IMR-90 (cell line): Measurements from ENCODE around the gene GPX1. TPM values are rescaled to one million over a fixed set of nuclear protein-coding genes. Genes with fewer than 3 reads are reported as not detected.
"Not testable (repeated sequence)": the region's sequence is repeated elsewhere in the genome, so short reads cannot be mapped to it uniquely, and the experiment has no call there.

Experiments used
- ATAC-seq: fragments of 200-7000 bp; cut with Tn5 transposase; 2 replicates; pipeline ENCODE4 v1.9.1; 2020; ENCODE audit warnings: low read depth, mild to moderate bottlenecking, moderate library complexity
- BruUV-seq: library from RNA; stranded (reverse); fragments of 400-500 nt; replicated peaks from 2 replicates; lab custom pipeline; 2021; lab: Mats Ljungman, UMichigan
- CTCF ChIA-PET: fragments of 300-600 bp; formaldehyde crosslinking; extraction: SDS; loops from one replicate; lab custom pipeline; 2021; ENCODE audit warnings: antibody characterized with exemption; lab: Yijun Ruan, JAX
- POLR2A ChIA-PET: fragments of 300-600 bp; sonication (Branson Sonifier 250); formaldehyde crosslinking; loops from one replicate; lab custom pipeline; 2022; ENCODE audit warnings: antibody characterized with exemption; ENCODE audit not compliant: unreplicated experiment; lab: Charles Lee
- DNase-seq: peaks from one replicate; pipeline ENCODE4 v3.0.0; 2013
- H2AFZ ChIP-seq: replicated peaks from 2 replicates; pipeline ENCODE3; 2013; ENCODE audit warnings: low read length, mild to moderate bottlenecking; ENCODE audit not compliant: poor library complexity
- H2AK5ac ChIP-seq: 2 replicates; pipeline ENCODE4 v1.6.1; 2013; ENCODE audit warnings: low read depth, low read length, inconsistent platforms
- H2AK9ac ChIP-seq: replicated peaks from 2 replicates; pipeline ENCODE3; 2013; ENCODE audit warnings: mild to moderate bottlenecking, low read depth, low read length, moderate library complexity; ENCODE audit not compliant: poor library complexity
- H2BK120ac ChIP-seq: 2 replicates; pipeline ENCODE4 v1.6.1; 2013; ENCODE audit warnings: low read depth, low read length, inconsistent platforms
- H2BK15ac ChIP-seq: 3 replicates; pipeline ENCODE4 v1.6.1; 2013; ENCODE audit warnings: low read depth, low read length, inconsistent platforms
- H2BK20ac ChIP-seq: 2 replicates; pipeline ENCODE4 v1.6.1; 2013; ENCODE audit warnings: low read depth, mild to moderate bottlenecking, inconsistent platforms, low read length, moderate library complexity
- H2BK5ac ChIP-seq: 2 replicates; pipeline ENCODE4 v1.6.1; 2013; ENCODE audit warnings: mild to moderate bottlenecking, low read depth, low read length, inconsistent platforms; ENCODE audit not compliant: poor library complexity, severe bottlenecking
- H3K14ac ChIP-seq: replicated peaks from 2 replicates; pipeline ENCODE4 v1.6.1; 2013; ENCODE audit warnings: low read depth, low read length, inconsistent platforms
- H3K18ac ChIP-seq: 2 replicates; pipeline ENCODE4 v1.6.1; 2013; ENCODE audit warnings: low read depth, low read length, control low read depth
- H3K23ac ChIP-seq: 2 replicates; pipeline ENCODE4 v1.6.1; 2013; ENCODE audit warnings: low read depth, low read length, inconsistent platforms
- H3K27ac ChIP-seq: 2 replicates; pipeline ENCODE4 v1.5.1; 2013; ENCODE audit warnings: mild to moderate bottlenecking, control low read depth, low read length; ENCODE audit not compliant: insufficient read depth
- H3K27me3 ChIP-seq: 2 replicates; pipeline ENCODE4 v1.6.1; 2013; ENCODE audit warnings: low read length; ENCODE audit not compliant: control insufficient read depth, insufficient read depth
- H3K36me3 ChIP-seq: 2 replicates; pipeline ENCODE4 v1.6.1; 2013; ENCODE audit warnings: low read length, mixed read lengths; ENCODE audit not compliant: control insufficient read depth, insufficient read depth
- H3K4ac ChIP-seq: 2 replicates; pipeline ENCODE4 v1.6.1; 2013; ENCODE audit warnings: low read depth, low read length, inconsistent platforms
- H3K4me1 ChIP-seq: 2 replicates; pipeline ENCODE4 v1.6.1; 2013; ENCODE audit warnings: low read length, mixed read lengths; ENCODE audit not compliant: control insufficient read depth, insufficient read depth
- H3K4me2 ChIP-seq: 2 replicates; pipeline ENCODE4 v1.6.1; 2013; ENCODE audit warnings: low read depth, mild to moderate bottlenecking, control low read depth, low read length, moderate library complexity
- H3K4me3 ChIP-seq: 2 replicates; pipeline ENCODE4 v1.5.1; 2013; ENCODE audit warnings: low read depth, mild to moderate bottlenecking, control low read depth, low read length, moderate library complexity; ENCODE audit not compliant: insufficient read depth
- H3K56ac ChIP-seq: 2 replicates; pipeline ENCODE4 v1.6.1; 2013; ENCODE audit warnings: low read length, inconsistent platforms; ENCODE audit not compliant: insufficient read depth; ENCODE audit errors: extremely low read depth
- H3K79me1 ChIP-seq, 2 experiments: 2 replicates each; pipeline ENCODE4 v1.6.1; 2013; ENCODE audit warnings: low read length in 2 of 2, inconsistent platforms in 1 of 2, low read depth in 1 of 2
- H3K9ac ChIP-seq: 2 replicates; pipeline ENCODE4 v1.6.1; 2013; ENCODE audit warnings: low read depth, low read length, control low read depth
- H3K9me1 ChIP-seq: 2 replicates; pipeline ENCODE4 v1.6.1; 2013; ENCODE audit warnings: low read length, inconsistent platforms; ENCODE audit not compliant: insufficient read depth
- H3K9me3 ChIP-seq: 2 replicates; pipeline ENCODE4 v1.6.1; 2013; ENCODE audit warnings: low read length; ENCODE audit not compliant: control insufficient read depth, insufficient read depth
- H4K20me1 ChIP-seq: 2 replicates; pipeline ENCODE4 v1.6.1; 2013; ENCODE audit warnings: low read length, inconsistent platforms; ENCODE audit not compliant: insufficient read depth
- H4K5ac ChIP-seq: 2 replicates; pipeline ENCODE4 v1.6.1; 2013; ENCODE audit warnings: mild to moderate bottlenecking, low read depth, low read length, control low read depth
- H4K8ac ChIP-seq, 2 experiments: 2 replicates each; pipeline ENCODE4 v1.6.1; 2013; ENCODE audit warnings: low read depth in 2 of 2, low read length in 2 of 2, control low read depth in 1 of 2, inconsistent platforms in 1 of 2
- H4K91ac ChIP-seq: 2 replicates; pipeline ENCODE4 v1.6.1; 2013; ENCODE audit warnings: low read depth, low read length, inconsistent platforms; ENCODE audit not compliant: insufficient read depth
- WGBS, 2 experiments: methylation state at CpG; one replicate each; pipeline versions ENCODE4 v1.1.5 to v1.1.7; 2013; ENCODE audit warnings: missing lambda C conversion rate in 2 of 2; ENCODE audit not compliant: insufficient read length in 1 of 2; ENCODE audit errors: extremely low coverage in 2 of 2; 5-methylcytosine and 5-hydroxymethylcytosine counted together
- dilution Hi-C: fragments of 300-500 bp; cut with HindIII; formaldehyde crosslinking; loops from one replicate; pipeline ENCODE4 v1.14.3; 2018; ENCODE audit warnings: low sequenced_read_pairs; ENCODE audit not compliant: unreplicated experiment
- in situ Hi-C: fragments of 300-500 bp; cut with MboI; formaldehyde crosslinking; loops from 3 replicates; pipeline ENCODE4 v1.14.3; 2019; ENCODE audit warnings: low sequenced_read_pairs, inconsistent platforms, mixed read lengths
- intact Hi-C: fragments of 100-400 bp; cut with micrococcal nuclease; formaldehyde crosslinking; loops from 2 replicates; pipeline ENCODE4 v1.10.0; 2022
- polyA plus RNA-seq, 3 experiments: library from polyadenylated mRNA; depleted of rRNA; stranded (reverse); fragments of >200 nt; gene quantifications; 2 replicates each; pipeline ENCODE4 v1.2.3, GENCODE V29; 2012; ENCODE audit warnings: low replicate concordance in 1 of 3
- total RNA-seq: library from RNA; depleted of rRNA; stranded (reverse); fragments of >200 nt; gene quantifications from 2 replicates; pipeline ENCODE4 v1.2.3, GENCODE V29; 2012

Gene GPX1
- total and polyA plus RNA-seq, 2 of the 4 experiments (the other 2 are of a cell fraction): 128 to 680 TPM

DNA sequence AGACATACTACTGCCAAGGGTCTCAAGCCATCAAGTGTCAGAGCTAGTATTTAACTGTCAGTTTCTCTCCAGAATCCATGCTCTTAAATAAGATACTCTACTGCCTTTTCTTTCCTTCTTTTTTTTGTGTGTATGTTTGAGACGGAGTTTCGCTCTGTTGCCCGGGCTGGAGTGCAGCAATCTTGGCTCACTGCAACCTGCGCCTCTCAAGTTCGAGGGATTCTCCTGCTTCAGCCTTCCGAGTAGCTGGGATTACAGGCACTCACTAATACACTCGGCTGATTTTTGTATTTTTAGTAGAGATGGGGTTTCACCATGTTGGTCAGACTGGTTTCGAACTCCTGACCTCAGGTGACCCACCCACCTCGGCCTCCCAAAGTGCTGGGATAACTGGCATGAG, 47.4 kb upstream of the GPX1 start:
- H4K91ac ChIP-seq, CTCF ChIA-PET, H3K4me3 ChIP-seq, H3K4ac ChIP-seq, in situ Hi-C loops, dilution Hi-C loops, H2BK5ac ChIP-seq, H3K9ac ChIP-seq, intact Hi-C loops, H3K4me2 ChIP-seq, H2AK9ac ChIP-seq, H3K27ac ChIP-seq, H2AFZ ChIP-seq, H3K56ac ChIP-seq, H2BK20ac ChIP-seq, H3K4me1 ChIP-seq, H2BK120ac ChIP-seq, H3K18ac ChIP-seq, H4K8ac ChIP-seq, H4K5ac ChIP-seq, H3K36me3 ChIP-seq, H3K14ac ChIP-seq, BruUV-seq, DNase-seq, H3K9me3 ChIP-seq, H3K27me3 ChIP-seq, H2BK15ac ChIP-seq, ATAC-seq, POLR2A ChIA-PET, H2AK5ac ChIP-seq: not testable (repeated sequence)
- peaks cover 97% of the 10 kb centered on the region for H4K20me1 ChIP-seq
- H3K9me1 ChIP-seq: peaks cover 16% of the 10 kb centered on the region
- no CpG with 5 or more reads among the region's 9 CpGs for WGBS, 2 experiments
- peak overlapping the region; percentile 7; the same call in 1 of the 2 replicates for H3K23ac ChIP-seq
- peaks cover 0 to 24% of the 10 kb centered on the region in 2 experiments; a peak in 2 of 4 replicates for H3K79me1 ChIP-seq
